Measurements from ENCODE around the gene GRIK4. TPM values are rescaled to one million over a fixed set of nuclear protein-coding genes. Genes with fewer than 3 reads are reported as not detected.

Gene GRIK4
- total RNA-seq, 1 donor from 2014 or later = not detected

DNA sequence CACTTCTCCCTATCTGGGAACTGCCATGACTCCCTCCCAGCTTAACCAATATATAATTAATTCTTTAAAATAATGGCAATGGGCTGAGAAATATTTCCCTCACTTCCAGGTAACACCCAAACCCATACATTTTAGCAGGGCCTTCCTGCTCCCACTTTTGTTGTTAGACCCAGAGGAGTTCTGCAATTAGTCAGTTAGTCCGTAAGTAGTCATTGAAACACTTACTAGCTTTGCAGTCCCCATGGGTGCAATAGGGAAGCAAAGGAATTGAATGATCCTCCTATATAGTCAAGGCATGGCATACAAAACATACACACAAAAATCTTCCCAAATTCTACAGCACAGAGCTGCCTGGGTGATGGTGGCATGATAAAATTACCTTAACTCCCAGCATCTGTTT is 258.4 kb downstream of the GRIK4 start:
- H3K36me3 ChIP-seq = no peaks in the 10 kb centered on the region
- TF ChIP-seq, protein P1, sequence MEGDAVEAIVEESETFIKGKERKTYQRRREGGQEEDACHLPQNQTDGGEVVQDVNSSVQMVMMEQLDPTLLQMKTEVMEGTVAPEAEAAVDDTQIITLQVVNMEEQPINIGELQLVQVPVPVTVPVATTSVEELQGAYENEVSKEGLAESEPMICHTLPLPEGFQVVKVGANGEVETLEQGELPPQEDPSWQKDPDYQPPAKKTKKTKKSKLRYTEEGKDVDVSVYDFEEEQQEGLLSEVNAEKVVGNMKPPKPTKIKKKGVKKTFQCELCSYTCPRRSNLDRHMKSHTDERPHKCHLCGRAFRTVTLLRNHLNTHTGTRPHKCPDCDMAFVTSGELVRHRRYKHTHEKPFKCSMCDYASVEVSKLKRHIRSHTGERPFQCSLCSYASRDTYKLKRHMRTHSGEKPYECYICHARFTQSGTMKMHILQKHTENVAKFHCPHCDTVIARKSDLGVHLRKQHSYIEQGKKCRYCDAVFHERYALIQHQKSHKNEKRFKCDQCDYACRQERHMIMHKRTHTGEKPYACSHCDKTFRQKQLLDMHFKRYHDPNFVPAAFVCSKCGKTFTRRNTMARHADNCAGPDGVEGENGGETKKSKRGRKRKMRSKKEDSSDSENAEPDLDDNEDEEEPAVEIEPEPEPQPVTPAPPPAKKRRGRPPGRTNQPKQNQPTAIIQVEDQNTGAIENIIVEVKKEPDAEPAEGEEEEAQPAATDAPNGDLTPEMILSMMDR (IDR thresholded peaks at IDR 0.05) = no peak
- H3K27me3 ChIP-seq = no peaks in the 10 kb centered on the region
- DNase-seq (ENCODE audit: low spot score in 2 of 2) = no peak
- H3K4me3 ChIP-seq = no peak overlapping the region
- no peak overlapping the region for H3K27ac ChIP-seq
- H3K9me3 ChIP-seq = peaks cover 4% of the 10 kb centered on the region in 2 donors
- H3K4me1 ChIP-seq = no peaks in the 10 kb centered on the region
- intact Hi-C loops (cut with DNase I) = no loop called here

DNA sequence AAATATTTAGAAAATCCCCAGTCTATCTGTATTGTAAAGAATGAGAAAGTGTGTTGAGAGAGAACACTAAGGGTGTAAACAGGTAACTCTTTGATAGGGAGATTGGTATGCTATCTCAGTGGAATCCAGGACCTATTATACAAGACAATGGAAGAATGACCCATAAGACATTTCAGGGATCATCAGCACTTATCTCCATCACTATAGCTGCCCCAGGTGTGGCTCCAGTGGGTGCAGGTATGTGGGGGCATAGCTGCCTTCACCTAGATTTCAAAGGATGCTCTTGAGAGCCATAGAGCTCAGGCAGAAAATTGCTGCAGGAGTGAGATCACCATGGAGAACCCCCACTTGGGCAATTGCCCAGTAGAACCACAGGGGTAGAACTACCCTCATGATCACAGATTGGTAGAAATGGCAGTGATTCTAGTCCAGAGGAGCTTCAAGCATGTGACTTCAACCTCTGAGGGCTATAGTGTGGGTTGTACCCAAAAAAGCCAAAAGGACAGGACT is 260.1 kb downstream of the GRIK4 start:
- Histone ChIP-seq H3K4me3 (no peak overlapping the region), H3K4me1 (no peaks in the 10 kb centered on the region), H3K9me3 (peaks cover 4% of the 10 kb centered on the region in 2 donors), H3K27me3 (no peaks in the 10 kb centered on the region), H3K27ac (no peak overlapping the region), H3K36me3 (no peaks in the 10 kb centered on the region)
- intact Hi-C loops (cut with DNase I) = no loop called here
- TF ChIP-seq, protein P1 (IDR thresholded peaks at IDR 0.05) = no peak
- no peak for DNase-seq (ENCODE audit: low spot score in 2 of 2)

DNA sequence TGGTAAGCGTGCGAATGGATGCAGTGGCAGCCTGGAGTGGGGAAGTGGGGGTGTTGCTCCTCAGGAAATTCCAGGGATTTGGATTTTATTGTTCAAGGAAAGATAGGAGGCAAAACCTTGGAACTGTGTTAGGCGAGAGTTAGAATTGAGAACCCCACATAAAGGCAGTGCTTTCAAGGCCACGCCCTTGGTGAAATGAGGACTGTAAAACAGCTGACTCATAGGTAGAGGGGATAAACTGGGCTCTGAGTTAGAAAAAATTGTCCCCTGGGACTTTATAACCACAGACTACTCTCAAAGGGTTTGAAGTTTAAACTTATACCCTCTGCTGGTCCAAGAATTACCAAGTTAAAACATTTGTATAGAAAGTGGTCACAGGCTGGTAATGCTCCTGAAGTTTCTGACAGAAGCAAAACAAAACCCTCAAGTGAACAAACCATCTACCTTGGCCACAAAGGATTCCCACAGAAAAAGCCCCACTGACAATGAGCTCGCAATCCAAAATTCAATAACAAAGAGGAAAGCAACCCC is 262.0 kb downstream of the GRIK4 start:
- Histone ChIP-seq H3K27me3 (no peaks in the 10 kb centered on the region), H3K4me1 (no peaks in the 10 kb centered on the region), H3K27ac (no peak overlapping the region), H3K36me3 (no peaks in the 10 kb centered on the region), H3K4me3 (no peak overlapping the region), H3K9me3 (peaks cover 0 to 2% of the 10 kb centered on the region in 2 donors)
- TF ChIP-seq, protein P1 (IDR thresholded peaks at IDR 0.05) = no peak
- DNase-seq (ENCODE audit: low spot score in 2 of 2) = no peak
- intact Hi-C loops (cut with DNase I) = no loop called here

DNA sequence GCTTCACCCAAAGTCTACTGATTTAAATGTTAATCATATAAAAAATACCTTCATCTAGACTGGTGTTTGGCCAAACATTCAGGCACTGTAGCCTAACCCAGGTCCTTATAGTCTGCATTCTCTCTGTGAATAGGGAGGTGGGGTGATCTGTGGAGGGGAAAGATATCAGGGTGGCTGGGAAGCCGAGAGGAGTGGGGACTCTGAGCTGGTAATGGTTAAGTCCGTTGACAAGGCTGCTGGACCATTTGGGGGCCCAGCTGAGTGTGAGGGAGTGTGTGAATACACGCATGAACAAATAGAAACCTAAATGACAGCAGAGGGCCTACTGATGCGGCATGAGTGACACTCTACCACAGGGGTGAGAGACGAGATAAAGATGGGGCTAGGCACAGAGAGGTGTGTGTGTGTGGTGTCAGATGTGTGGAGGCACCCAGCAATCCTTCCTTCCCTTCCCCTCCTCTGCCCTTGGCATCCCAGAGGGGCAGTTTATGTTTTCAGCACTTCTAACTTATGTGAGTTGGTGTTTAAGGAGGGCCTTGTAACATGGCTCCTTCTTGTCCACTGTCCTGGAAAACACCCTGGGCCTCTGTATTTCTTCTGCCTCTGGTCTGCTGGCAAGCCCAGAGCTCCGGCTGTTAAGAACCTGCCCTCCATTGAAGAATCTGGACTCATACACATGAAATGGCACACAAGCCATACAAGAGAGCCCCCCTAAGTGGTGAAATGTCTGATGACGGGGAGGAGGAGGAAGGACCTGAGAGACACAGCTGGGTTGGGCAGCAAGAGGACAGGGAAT is 263.2 kb downstream of the GRIK4 start:
- intact Hi-C loops (cut with DNase I) = no loop called here
- H3K4me1 ChIP-seq = no peaks in the 10 kb centered on the region
- TF ChIP-seq, protein P1 (IDR thresholded peaks at IDR 0.05) = no peak

DNA sequence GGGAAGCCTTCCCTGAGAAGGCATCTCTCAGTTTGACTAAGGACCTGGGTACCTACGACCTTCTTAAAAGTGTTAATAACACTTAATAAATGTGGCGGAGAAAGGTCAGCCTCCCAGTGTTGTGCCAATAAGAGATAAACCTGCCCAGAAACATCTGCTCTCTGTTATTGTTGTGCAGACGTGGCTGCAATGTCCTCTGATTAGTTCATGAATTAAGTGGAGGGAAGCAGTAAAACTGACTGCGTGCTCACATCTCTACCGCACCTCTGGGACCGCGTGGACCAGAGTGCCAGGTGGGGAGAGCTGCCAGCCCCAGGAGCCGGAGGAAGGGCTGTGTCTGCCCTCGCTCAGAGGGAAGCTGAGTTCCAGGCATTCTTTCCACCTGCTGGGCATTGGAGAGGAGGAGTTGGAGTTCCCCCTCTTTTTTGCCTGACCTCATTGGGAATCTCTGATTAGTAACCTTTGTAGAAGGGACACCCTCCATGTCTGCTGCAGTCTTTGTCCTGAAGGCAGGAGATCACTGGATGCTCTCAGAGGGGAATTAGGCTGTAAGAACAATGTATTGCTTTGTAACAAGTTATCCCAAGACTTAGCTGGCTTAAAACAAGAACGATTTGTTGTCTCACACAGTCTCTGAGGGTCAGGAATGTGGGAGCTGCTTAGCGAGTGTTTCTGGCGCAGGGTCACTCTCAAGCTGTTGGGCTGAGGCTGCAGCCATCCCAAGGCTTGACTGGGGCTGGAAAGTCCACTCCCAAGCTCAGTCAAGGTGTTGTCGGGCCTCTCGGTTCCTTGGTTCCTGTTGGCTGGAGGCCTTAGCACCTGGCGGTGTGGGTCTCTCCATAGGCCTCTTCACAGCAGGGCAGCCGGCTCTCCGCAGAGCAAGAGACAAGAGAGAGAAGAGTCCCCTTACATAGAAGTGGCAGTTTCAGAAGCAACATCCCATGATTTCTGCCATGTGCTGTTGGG is 264.7 kb downstream of the GRIK4 start:
- H3K4me1 ChIP-seq = no peaks in the 10 kb centered on the region
- no peaks in the 10 kb centered on the region for H3K27me3 ChIP-seq
- H3K27ac ChIP-seq = no peak overlapping the region
- no peaks in the 10 kb centered on the region for H3K9me3 ChIP-seq
- no peak overlapping the region for H3K4me3 ChIP-seq
- TF ChIP-seq, protein P1 (IDR thresholded peaks at IDR 0.05) = no peak
- DNase-seq (ENCODE audit: low spot score in 2 of 2) = no peak
- no peaks in the 10 kb centered on the region for H3K36me3 ChIP-seq
- intact Hi-C loops (cut with DNase I) = no loop called here

More for the DNA sequence above, 263.2 kb downstream of the GRIK4 start:
- Histone ChIP-seq H3K36me3 (no peaks in the 10 kb centered on the region), H3K9me3 (no peaks in the 10 kb centered on the region), H3K4me3 (no peak overlapping the region), H3K27me3 (no peaks in the 10 kb centered on the region), H3K27ac (no peak overlapping the region)
- DNase-seq (ENCODE audit: low spot score in 2 of 2) = no peak
